Measurements from ENCODE around the gene ADGRB3.
"Not testable (repeated sequence)": the region's sequence is repeated elsewhere in the genome, so short reads cannot be mapped to it uniquely, and the experiment has no call there.

The ADGRB3 gene

DNA sequence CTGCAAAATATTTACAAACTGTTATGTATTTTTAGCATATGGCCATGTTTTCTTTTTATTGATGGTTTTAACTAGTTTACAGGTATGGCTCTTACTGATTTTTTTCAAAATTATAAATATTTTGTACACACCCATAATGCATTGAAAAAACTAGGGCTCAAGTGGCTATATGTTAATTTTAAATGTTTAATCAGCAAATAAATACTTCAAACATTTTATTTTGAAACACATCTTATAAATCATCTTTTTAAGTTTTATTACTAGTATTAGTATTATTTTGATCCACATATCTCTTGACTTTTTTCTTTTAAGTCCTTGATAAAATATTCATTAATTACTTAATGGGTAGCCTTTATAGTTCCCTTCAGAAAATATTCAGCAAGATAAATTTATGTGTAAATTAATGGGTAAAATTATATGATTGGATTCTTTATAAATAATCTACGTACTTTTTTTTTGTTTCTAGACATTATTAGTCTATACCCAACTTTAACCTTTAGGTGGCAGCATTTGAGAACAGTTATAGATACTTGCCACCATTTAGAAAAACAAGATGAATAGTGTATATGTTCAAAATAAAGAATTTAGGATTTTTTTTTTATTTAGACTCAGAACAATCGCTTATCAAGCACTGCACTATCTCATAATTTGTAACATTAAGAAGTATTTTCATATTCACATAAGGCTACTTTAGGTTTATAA lies 241.9 kb downstream of the ADGRB3 start:
- DNase-seq (ENCODE audit: low spot score) = no peak
- Histone ChIP-seq H3K4me3 (no peak overlapping the region), H3K27ac (no peak overlapping the region)
- TF ChIP-seq, protein P1, sequence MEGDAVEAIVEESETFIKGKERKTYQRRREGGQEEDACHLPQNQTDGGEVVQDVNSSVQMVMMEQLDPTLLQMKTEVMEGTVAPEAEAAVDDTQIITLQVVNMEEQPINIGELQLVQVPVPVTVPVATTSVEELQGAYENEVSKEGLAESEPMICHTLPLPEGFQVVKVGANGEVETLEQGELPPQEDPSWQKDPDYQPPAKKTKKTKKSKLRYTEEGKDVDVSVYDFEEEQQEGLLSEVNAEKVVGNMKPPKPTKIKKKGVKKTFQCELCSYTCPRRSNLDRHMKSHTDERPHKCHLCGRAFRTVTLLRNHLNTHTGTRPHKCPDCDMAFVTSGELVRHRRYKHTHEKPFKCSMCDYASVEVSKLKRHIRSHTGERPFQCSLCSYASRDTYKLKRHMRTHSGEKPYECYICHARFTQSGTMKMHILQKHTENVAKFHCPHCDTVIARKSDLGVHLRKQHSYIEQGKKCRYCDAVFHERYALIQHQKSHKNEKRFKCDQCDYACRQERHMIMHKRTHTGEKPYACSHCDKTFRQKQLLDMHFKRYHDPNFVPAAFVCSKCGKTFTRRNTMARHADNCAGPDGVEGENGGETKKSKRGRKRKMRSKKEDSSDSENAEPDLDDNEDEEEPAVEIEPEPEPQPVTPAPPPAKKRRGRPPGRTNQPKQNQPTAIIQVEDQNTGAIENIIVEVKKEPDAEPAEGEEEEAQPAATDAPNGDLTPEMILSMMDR (IDR thresholded peaks at IDR 0.05) = no peak

DNA sequence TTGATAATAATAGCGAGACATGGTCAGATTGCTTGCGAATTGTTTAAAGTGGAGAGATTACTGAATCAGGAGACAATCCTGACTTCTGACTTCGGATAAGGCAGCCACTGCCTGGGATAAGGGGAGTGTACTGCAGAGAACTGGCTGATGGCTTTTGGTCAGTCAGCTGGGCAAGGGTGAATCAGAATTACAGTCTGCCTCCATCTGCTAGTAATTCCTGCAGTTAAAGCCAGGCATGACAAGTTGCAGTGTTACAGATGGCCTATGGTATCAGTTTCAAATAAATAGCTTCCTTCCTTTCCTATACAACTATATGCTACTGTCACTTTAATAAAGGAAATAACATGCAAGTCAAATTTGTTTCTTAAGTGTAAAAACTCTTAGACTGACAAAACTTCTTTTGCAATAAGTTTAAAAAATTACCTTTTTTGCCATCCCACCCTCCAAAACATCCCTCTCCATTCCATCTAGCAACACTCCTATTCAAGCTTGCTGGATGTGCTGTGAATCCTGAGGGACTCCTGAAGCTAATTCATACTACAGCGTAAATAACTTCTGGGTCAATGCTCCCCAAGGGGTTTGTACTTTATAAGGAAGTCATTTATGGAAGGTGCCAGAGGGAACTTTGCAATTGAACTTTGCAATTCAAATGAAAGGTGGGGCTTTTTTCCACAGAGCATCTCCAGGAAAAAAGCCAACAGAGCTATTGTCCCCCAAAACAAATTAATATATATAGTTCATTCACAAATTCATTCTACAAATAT lies 245.2 kb downstream of the ADGRB3 start:
- DNase-seq (ENCODE audit: low spot score) = no peak
- TF ChIP-seq, protein P1 (IDR thresholded peaks at IDR 0.05) = no peak
- H3K4me3 ChIP-seq = no peak overlapping the region
- no peak overlapping the region for H3K27ac ChIP-seq

DNA sequence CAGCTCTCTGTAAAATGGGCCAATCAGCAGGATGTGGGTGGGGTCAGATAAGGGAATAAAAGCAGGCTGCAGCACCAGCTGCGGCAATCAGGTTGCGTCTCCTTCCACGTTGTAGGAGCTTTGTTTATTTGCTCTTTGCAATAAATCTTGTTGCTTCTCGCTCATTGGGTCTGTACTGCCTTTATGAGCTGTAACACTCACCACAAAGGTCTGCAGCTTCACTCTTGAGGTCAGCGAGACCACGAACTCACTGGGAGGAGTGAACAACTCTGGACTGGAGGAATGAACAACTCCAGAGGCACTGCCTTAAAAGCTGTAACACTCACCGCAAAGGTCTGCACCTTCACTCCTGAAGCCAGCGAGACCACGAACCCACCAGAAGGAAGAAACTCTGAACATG lies 248.2 kb downstream of the ADGRB3 start:
- H3K4me3 ChIP-seq; H3K27ac ChIP-seq; DNase-seq (ENCODE audit: low spot score): not testable (repeated sequence)

DNA sequence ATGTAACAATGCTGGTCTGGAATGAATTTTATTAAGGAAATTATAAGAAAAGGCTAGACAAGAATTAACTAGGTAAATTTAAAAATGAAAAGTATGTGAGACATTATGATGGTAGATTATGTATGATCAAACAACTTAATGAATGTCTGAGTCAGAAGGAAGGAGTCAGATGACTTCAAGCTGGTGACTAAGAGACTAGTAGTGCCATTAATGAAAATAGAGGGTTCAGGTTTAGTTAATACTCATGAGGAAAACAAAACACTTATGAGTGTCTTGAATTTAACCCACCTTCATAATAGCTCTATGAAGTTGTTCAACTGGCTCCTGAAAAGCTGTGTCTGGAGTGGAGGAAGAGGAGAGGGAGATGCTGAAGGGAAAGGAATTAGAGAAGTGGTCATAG lies 256.3 kb downstream of the ADGRB3 start:
- H3K4me3 ChIP-seq = no peak overlapping the region
- no peak overlapping the region for H3K27ac ChIP-seq
- TF ChIP-seq, protein P1 (IDR thresholded peaks at IDR 0.05) = no peak
- no peak for DNase-seq (ENCODE audit: low spot score)

DNA sequence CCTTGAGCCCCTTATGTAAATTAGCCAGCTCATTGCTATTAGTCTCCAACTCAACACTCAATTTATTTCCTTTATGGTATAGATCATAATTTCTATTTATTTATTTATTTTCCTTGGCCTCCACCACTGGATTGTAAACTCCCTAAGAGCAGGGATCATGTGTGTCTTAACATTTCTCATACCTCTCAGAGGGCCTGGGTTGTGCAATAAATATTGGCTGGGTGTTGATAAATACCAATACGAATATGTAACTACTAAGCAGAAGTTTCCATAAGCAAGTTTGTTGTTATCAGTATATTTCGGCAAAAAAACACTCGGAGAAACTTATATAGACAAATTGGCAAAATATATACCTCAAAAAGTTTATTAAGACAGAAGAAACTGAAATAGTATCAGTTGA lies 257.4 kb downstream of the ADGRB3 start:
- Histone ChIP-seq H3K27ac (no peak overlapping the region), H3K4me3 (no peak overlapping the region)
- TF ChIP-seq, protein P1 (IDR thresholded peaks at IDR 0.05) = no peak
- DNase-seq (ENCODE audit: low spot score) = no peak

DNA sequence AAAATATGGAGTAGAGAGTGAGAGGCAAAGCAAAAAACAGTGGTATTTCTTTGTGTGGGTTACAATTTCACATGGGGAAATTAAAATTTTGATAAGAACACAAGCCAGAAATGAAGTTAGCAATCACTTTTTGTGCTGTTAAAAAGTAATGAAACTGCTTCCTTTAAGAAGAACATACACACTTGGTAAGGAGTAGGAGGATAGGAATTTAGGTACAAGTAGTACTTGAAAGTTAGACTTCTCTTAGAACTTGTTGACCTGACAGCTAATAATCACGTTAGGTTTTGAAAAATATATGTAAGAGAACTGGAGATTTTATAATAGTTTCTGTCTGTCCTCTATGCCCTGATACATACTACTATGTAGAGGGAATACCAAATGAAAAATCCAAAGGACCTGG lies 260.8 kb downstream of the ADGRB3 start:
- Histone ChIP-seq H3K27ac (no peak overlapping the region), H3K4me3 (no peak overlapping the region)
- TF ChIP-seq, protein P1 (IDR thresholded peaks at IDR 0.05) = no peak
- no peak for DNase-seq (ENCODE audit: low spot score)

DNA sequence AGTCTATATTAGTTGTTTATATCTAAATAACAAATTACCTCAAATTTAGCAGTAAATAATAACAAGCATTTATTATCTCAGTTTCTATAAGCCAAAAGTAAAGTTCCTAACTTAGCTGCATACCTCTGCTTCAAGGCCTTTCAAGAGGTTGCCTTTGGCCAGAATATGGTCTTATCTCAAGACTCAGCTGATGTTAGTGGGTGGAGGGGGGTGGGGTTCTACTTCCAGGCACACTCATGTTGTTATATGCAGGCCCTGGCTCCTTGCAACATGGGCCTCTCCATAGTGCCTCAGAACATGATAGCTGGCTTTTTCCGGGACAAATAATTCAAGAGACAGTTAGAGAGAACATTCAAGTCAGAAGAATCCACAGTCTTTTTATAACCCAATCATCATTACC lies 266.0 kb downstream of the ADGRB3 start:
- H3K27ac ChIP-seq = no peak overlapping the region
- no peak overlapping the region for H3K4me3 ChIP-seq
- TF ChIP-seq, protein P1 (IDR thresholded peaks at IDR 0.05) = no peak
- DNase-seq (ENCODE audit: low spot score) = no peak

Data from coronary artery (tissue), 2 donors.